Neural progenitor cell (in vitro differentiated cells): ENCODE results near the gene ILKAP. TPM values are rescaled to one million over a fixed set of nuclear protein-coding genes. Genes with fewer than 3 reads are reported as not detected.

Experiments
- DNase-seq: peaks from one replicate; pipeline ENCODE4 v3.0.0-alpha.2; 2016; ENCODE audit warnings: low spot score
- H2AFZ ChIP-seq: fragments of 200-600 bp; sonication (generic); replicated peaks from 2 replicates; pipeline ENCODE4 v1.6.1; 2016; ENCODE audit warnings: antibody characterized with exemption
- H3F3A ChIP-seq: fragments of 200-600 bp; sonication (generic); 2 replicates; pipeline ENCODE4 v1.6.1; 2016; ENCODE audit warnings: antibody characterized with exemption, low read depth
- H3K27ac ChIP-seq: fragments of 200-600 bp; sonication (generic); 2 replicates; pipeline ENCODE4 v1.5.1; 2016; ENCODE audit warnings: mild to moderate bottlenecking
- H3K27me3 ChIP-seq: fragments of 200-600 bp; sonication (generic); 2 replicates; pipeline ENCODE4 v1.6.1; 2016; ENCODE audit warnings: mild to moderate bottlenecking, moderate library complexity
- H3K36me3 ChIP-seq: fragments of 200-600 bp; sonication (generic); 2 replicates; pipeline ENCODE4 v1.5.1; 2016
- H3K4me1 ChIP-seq: fragments of 200-600 bp; sonication (generic); 2 replicates; pipeline ENCODE4 v1.6.1; 2016; ENCODE audit warnings: mixed run types
- H3K4me2 ChIP-seq: fragments of 200-600 bp; sonication (generic); 2 replicates; pipeline ENCODE4 v1.6.1; 2016
- H3K4me3 ChIP-seq: fragments of 200-600 bp; sonication (generic); 2 replicates; pipeline ENCODE4 v1.5.1; 2016
- H3K79me2 ChIP-seq: fragments of 200-600 bp; sonication (generic); 2 replicates; pipeline ENCODE4 v1.6.1; 2016; ENCODE audit warnings: low read depth
- H3K9ac ChIP-seq: fragments of 200-600 bp; sonication (generic); 2 replicates; pipeline ENCODE4 v1.6.1; 2016
- H3K9me3 ChIP-seq: fragments of 200-600 bp; sonication (generic); 2 replicates; pipeline ENCODE4 v1.5.1; 2016; ENCODE audit warnings: low read depth
- H4K20me1 ChIP-seq: fragments of 200-600 bp; sonication (generic); 2 replicates; pipeline ENCODE4 v1.6.1; 2016; ENCODE audit warnings: low read depth
- H3K27ac Mint-ChIP-seq: 3 replicates; pipeline ENCODE4 v1.8.0; 2021; ENCODE audit warnings: mixed read lengths
- H3K27me3 Mint-ChIP-seq: 2 replicates; pipeline ENCODE4 v1.8.0; 2022; ENCODE audit warnings: low read depth, mild to moderate bottlenecking, inconsistent platforms, moderate library complexity, mixed read lengths; ENCODE audit not compliant: insufficient read depth
- H3K36me3 Mint-ChIP-seq: 3 replicates; pipeline ENCODE4 v1.8.0; 2021; ENCODE audit warnings: mixed read lengths
- H3K4me1 Mint-ChIP-seq: 3 replicates; pipeline ENCODE4 v1.8.0; 2021; ENCODE audit warnings: mixed read lengths
- H3K4me3 Mint-ChIP-seq: 3 replicates; pipeline ENCODE4 v1.8.0; 2021; ENCODE audit warnings: mild to moderate bottlenecking, moderate library complexity, mixed read lengths
- H3K9me3 Mint-ChIP-seq: 3 replicates; pipeline ENCODE4 v1.8.0; 2020; ENCODE audit warnings: mixed read lengths
- EZH2 ChIP-seq: fragments of 200-600 bp; sonication (generic); IDR thresholded peaks from 2 replicates; pipeline ENCODE4 v1.6.1; 2017; ENCODE audit warnings: antibody characterized with exemption, mild to moderate bottlenecking, moderate library complexity
- EZH2phosphoT487 ChIP-seq: fragments of 200-600 bp; sonication (generic); IDR thresholded peaks from 2 replicates; pipeline ENCODE4 v1.6.1; 2017; ENCODE audit warnings: antibody characterized with exemption
- total RNA-seq: library from RNA; depleted of rRNA; stranded (reverse); fragments of >200 nt; gene quantifications from 2 replicates; pipeline ENCODE4 v1.2.3, GENCODE V29; 2015; ENCODE audit warnings: low replicate concordance
- TF ChIP-seq, protein P1 (sequence below): fragments of 200-600 bp; sonication (generic); IDR thresholded peaks from 2 replicates; pipeline ENCODE4 v1.5.1; 2017; ENCODE audit warnings: antibody characterized with exemption, mild to moderate bottlenecking

Gene ILKAP
- total RNA-seq, 1 donor from 2014 or later = 19.0 TPM

DNA sequence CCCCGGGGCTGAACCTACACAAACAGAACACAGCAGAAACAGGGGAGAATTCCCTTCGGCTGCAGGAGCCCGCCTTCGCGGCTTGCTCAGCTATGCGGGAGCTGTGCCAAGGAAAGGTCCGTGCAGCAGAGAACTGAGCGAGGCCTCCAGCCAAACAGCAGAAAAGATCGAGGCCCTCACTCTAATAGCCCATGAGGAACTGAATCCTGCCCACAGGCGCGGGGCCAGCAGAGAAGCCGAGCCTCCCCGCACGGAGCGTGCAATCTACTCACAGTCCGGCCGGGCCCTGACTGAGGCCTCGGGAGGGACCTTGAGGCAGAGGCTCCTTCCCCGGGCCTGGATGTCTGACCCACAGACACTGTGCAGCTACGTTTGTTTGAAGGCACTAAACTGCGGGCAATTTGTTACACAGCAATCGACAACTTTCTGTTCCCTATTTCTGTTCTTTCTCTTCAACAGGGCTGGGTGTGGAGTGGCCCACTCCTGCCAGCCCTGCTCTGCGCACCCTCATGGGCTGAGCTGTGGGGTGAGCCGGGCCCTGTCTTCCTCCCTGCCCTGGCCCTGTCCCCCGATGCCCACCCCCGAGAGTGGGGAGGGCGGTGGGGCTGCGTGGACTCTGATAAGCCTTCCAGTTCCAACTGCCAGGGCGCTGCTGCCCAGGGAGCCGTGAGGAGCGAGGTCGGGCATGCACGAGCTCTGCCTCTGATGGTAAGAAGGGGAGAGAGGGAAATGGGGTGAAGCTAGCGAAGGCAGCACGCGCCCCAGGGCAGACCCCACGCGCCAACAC is 22.6 kb upstream of the ILKAP start:
- H3K4me3 Mint-ChIP-seq = no peak overlapping the region
- no peaks in the 10 kb centered on the region for H3K36me3 ChIP-seq
- no peaks in the 10 kb centered on the region for H4K20me1 ChIP-seq
- H3F3A ChIP-seq = peaks cover 8% of the 10 kb centered on the region
- H3K79me2 ChIP-seq = no peaks in the 10 kb centered on the region
- peaks cover 22% of the 10 kb centered on the region for H3K27me3 ChIP-seq
- peaks cover 4% of the 10 kb centered on the region for H3K4me1 Mint-ChIP-seq
- no peak for DNase-seq
- TF ChIP-seq, protein P1, sequence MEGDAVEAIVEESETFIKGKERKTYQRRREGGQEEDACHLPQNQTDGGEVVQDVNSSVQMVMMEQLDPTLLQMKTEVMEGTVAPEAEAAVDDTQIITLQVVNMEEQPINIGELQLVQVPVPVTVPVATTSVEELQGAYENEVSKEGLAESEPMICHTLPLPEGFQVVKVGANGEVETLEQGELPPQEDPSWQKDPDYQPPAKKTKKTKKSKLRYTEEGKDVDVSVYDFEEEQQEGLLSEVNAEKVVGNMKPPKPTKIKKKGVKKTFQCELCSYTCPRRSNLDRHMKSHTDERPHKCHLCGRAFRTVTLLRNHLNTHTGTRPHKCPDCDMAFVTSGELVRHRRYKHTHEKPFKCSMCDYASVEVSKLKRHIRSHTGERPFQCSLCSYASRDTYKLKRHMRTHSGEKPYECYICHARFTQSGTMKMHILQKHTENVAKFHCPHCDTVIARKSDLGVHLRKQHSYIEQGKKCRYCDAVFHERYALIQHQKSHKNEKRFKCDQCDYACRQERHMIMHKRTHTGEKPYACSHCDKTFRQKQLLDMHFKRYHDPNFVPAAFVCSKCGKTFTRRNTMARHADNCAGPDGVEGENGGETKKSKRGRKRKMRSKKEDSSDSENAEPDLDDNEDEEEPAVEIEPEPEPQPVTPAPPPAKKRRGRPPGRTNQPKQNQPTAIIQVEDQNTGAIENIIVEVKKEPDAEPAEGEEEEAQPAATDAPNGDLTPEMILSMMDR = no peak
- TF ChIP-seq EZH2phosphoT487 (no peak), EZH2 (no peak)
- peaks cover 1% of the 10 kb centered on the region for H3K36me3 Mint-ChIP-seq
- H3K4me1 ChIP-seq = no peaks in the 10 kb centered on the region
- no peak overlapping the region for H3K4me2 ChIP-seq
- no peak overlapping the region for H3K9ac ChIP-seq
- peaks cover 2% of the 10 kb centered on the region for H3K27me3 Mint-ChIP-seq
- H3K9me3 ChIP-seq = no peaks in the 10 kb centered on the region
- H3K27ac ChIP-seq = no peak overlapping the region
- no peaks in the 10 kb centered on the region for H3K9me3 Mint-ChIP-seq
- no peak overlapping the region for H2AFZ ChIP-seq
- H3K27ac Mint-ChIP-seq = no peak overlapping the region
- no peak overlapping the region for H3K4me3 ChIP-seq

- Mint-ChIP-seq H3K9me3 (no peaks in the 10 kb centered on the region), H3K27ac (no peak overlapping the region), H3K4me1 (peaks cover 4% of the 10 kb centered on the region), H3K36me3 (peaks cover 1% of the 10 kb centered on the region), H3K4me3 (no peak overlapping the region), H3K27me3 (peaks cover 2% of the 10 kb centered on the region)
- Histone ChIP-seq H3K4me2 (no peak overlapping the region), H3K27me3 (peaks cover 12% of the 10 kb centered on the region), H4K20me1 (no peaks in the 10 kb centered on the region), H3K27ac (no peak overlapping the region), H3K9ac (no peak overlapping the region), H3F3A (no peaks in the 10 kb centered on the region), H3K4me3 (no peak overlapping the region), H3K79me2 (no peaks in the 10 kb centered on the region), H3K4me1 (no peaks in the 10 kb centered on the region), H3K36me3 (no peaks in the 10 kb centered on the region), H2AFZ (no peak overlapping the region), H3K9me3 (no peaks in the 10 kb centered on the region)
- DNase-seq = no peak
- no peak for TF ChIP-seq EZH2
- no peak for TF ChIP-seq EZH2phosphoT487
- TF ChIP-seq, protein P1 = no peak
These were observed 21.6 kb upstream of the ILKAP start for GRCh38 chr2:238225121-238225520.

GRCh38 chr2:238224356-238225035 is 21.0 kb upstream of the ILKAP start:
- Mint-ChIP-seq H3K4me1 (peaks cover 4% of the 10 kb centered on the region), H3K4me3 (no peak overlapping the region), H3K36me3 (peaks cover 1% of the 10 kb centered on the region), H3K9me3 (no peaks in the 10 kb centered on the region), H3K27ac (no peak overlapping the region), H3K27me3 (peaks cover 2% of the 10 kb centered on the region)
- no peak overlapping the region for H3K4me3 ChIP-seq
- no peaks in the 10 kb centered on the region for H3F3A ChIP-seq
- no peak overlapping the region for H3K9ac ChIP-seq
- no peaks in the 10 kb centered on the region for H4K20me1 ChIP-seq
- peaks cover 6% of the 10 kb centered on the region for H3K27me3 ChIP-seq
- H2AFZ ChIP-seq = no peak overlapping the region
- H3K79me2 ChIP-seq = no peaks in the 10 kb centered on the region
- DNase-seq = no peak
- TF ChIP-seq EZH2 = no peak
- no peak for TF ChIP-seq EZH2phosphoT487
- TF ChIP-seq, protein P1 = no peak
- no peak overlapping the region for H3K4me2 ChIP-seq
- H3K36me3 ChIP-seq = no peaks in the 10 kb centered on the region
- no peak overlapping the region for H3K27ac ChIP-seq
- H3K4me1 ChIP-seq = no peaks in the 10 kb centered on the region
- no peaks in the 10 kb centered on the region for H3K9me3 ChIP-seq
